Measurements from ENCODE around the gene PBRM1. TPM values are rescaled to one million over a fixed set of nuclear protein-coding genes. Genes with fewer than 3 reads are reported as not detected.

PBRM1 gene
- polyA plus RNA-seq, 1 donor (not counting 4 experiments of a cell fraction or from before 2014, with no cell fraction given): 26.0 TPM

GRCh38 chr3:52537165-52537620 is 148.5 kb downstream of the PBRM1 start:
- H3K4me1 ChIP-seq (ENCODE audit: control insufficient read depth, extremely low read depth, insufficient read depth, low read length): peaks cover 45% of the 10 kb centered on the region
- H3K79me2 ChIP-seq (ENCODE audit: control insufficient read depth, insufficient read depth, low read length): peaks cover 39% of the 10 kb centered on the region
- H3K27me3 ChIP-seq (ENCODE audit: control insufficient read depth, extremely low read depth, insufficient read depth, low read length): no peaks in the 10 kb centered on the region
- peak overlapping the region; percentile 97 for H3K4me2 ChIP-seq (ENCODE audit: control insufficient read depth, extremely low read depth, insufficient read depth, low read depth, low read length)
- peak overlapping the region; percentile 90 for H3K27ac ChIP-seq (ENCODE audit: control insufficient read depth, insufficient read depth, low read length)
- dilution Hi-C loops (cut with MboI; ENCODE audit: extremely low pct_ligation_motif_present, low sequenced_read_pairs): no loop called here
- DNase-seq (ENCODE audit: low read depth, low spot score) (no peak), FAIRE-seq (no peak)
- H3K9me3 ChIP-seq (ENCODE audit: control insufficient read depth, low read depth, low read length): no peaks in the 10 kb centered on the region
- peak overlapping the region; percentile 77 to 92 (median 81) for H3K4me3 ChIP-seq (ENCODE audit: control insufficient read depth in 2 of 3, extremely low read depth in 1 of 3, insufficient read depth in 2 of 3, low read depth in 1 of 3, low read length in 3 of 3)
- peaks cover 4% of the 10 kb centered on the region for H4K20me1 ChIP-seq (ENCODE audit: control insufficient read depth, extremely low read depth, insufficient read depth, low read length)
- H2AFZ ChIP-seq (ENCODE audit: control insufficient read depth, low read length): no peak overlapping the region
- H3K9me1 ChIP-seq (ENCODE audit: control insufficient read depth, extremely low read depth, insufficient read depth, low read length): peaks cover 11% of the 10 kb centered on the region
- H3K36me3 ChIP-seq (ENCODE audit: control insufficient read depth in 2 of 2, extremely low read depth in 1 of 2, insufficient read depth in 2 of 2, low read length in 2 of 2): peaks cover 7 to 15% of the 10 kb centered on the region in 2 experiments
- TF ChIP-seq EZH2 (IDR thresholded peaks at IDR 0.05; ENCODE audit: low read length) (no peak), CTCF (optimal IDR thresholded peaks at IDR 0.05 in 1 of 3, IDR thresholded peaks at IDR 0.05 in 1 of 3, conservative IDR thresholded peaks at IDR 0.05 in 1 of 3; ENCODE audit: extremely low read depth in 1 of 3, insufficient read depth in 2 of 3, low read length in 3 of 3) (no peak)
- peak overlapping the region; percentile 95 for H3K9ac ChIP-seq (ENCODE audit: control insufficient read depth, extremely low read depth, insufficient read depth, low read length)

GRCh38 chr3:52536369-52537164 is 149.1 kb downstream of the PBRM1 start, which contains the start of gene UQCC5:
TSS of gene UQCC5 (plus strand) at chr3:52536605. CDS start at chr3:52536756, 151 bp downstream.
- Histone ChIP-seq H3K4me2 (ENCODE audit: control insufficient read depth, extremely low read depth, insufficient read depth, low read depth, low read length) (peak within 1 kb of the TSS; percentile 97), H4K20me1 (ENCODE audit: control insufficient read depth, extremely low read depth, insufficient read depth, low read length) (peaks cover 4% of the 10 kb centered on the region), H3K27ac (ENCODE audit: control insufficient read depth, insufficient read depth, low read length) (peak within 1 kb of the TSS; percentile 90), H3K4me3 (ENCODE audit: control insufficient read depth in 2 of 3, extremely low read depth in 1 of 3, insufficient read depth in 2 of 3, low read depth in 1 of 3, low read length in 3 of 3) (peak within 1 kb of the TSS; percentile 77 to 92 (median 81)), H3K36me3 (ENCODE audit: control insufficient read depth in 2 of 2, extremely low read depth in 1 of 2, insufficient read depth in 2 of 2, low read length in 2 of 2) (peaks cover 7 to 15% of the 10 kb centered on the region in 2 experiments), H3K27me3 (ENCODE audit: control insufficient read depth, extremely low read depth, insufficient read depth, low read length) (no peaks in the 10 kb centered on the region), H2AFZ (ENCODE audit: control insufficient read depth, low read length) (peak within 1 kb of the TSS; percentile 51), H3K9me3 (ENCODE audit: control insufficient read depth, low read depth, low read length) (no peaks in the 10 kb centered on the region), H3K9ac (ENCODE audit: control insufficient read depth, extremely low read depth, insufficient read depth, low read length) (peak within 1 kb of the TSS; percentile 95), H3K9me1 (ENCODE audit: control insufficient read depth, extremely low read depth, insufficient read depth, low read length) (peaks cover 11% of the 10 kb centered on the region), H3K4me1 (ENCODE audit: control insufficient read depth, extremely low read depth, insufficient read depth, low read length) (peaks cover 49% of the 10 kb centered on the region), H3K79me2 (ENCODE audit: control insufficient read depth, insufficient read depth, low read length) (peaks cover 45% of the 10 kb centered on the region)
- no peak for FAIRE-seq
- dilution Hi-C loops (cut with MboI; ENCODE audit: extremely low pct_ligation_motif_present, low sequenced_read_pairs): no loop called here
- peak; percentile 86 for DNase-seq (ENCODE audit: low read depth, low spot score)
- no peak for TF ChIP-seq EZH2 (IDR thresholded peaks at IDR 0.05; ENCODE audit: low read length)

Measured in keratinocyte (primary cell).